ENCODE measurements around the gene NMNAT2. TPM values are rescaled to one million over a fixed set of nuclear protein-coding genes. Genes with fewer than 3 reads are reported as not detected.

NMNAT2 gene
- total RNA-seq, 1 experiment from 2014 or later = 4.7 TPM

DNA sequence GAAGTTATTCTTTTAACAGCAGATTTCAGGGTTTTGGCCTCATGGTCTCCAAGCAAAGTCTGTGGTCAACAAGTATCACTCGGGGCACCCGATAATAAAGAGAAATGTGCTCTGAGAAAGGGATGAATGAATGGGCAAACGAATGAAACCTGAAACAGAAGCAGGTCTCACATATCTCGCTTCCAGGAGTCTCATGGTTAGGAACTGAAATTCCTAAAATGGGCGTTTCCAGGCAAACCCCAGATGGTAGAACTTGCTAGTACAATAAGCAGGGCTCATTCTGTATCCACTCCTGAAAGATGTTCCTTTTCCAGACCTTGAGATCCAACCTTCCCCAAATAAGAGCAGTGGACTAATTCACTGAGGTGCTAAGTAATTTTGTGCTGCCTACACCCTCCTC lies 144.9 kb downstream of the NMNAT2 start:
- ChIA-PET CTCF (interaction anchor here (0.6 to 1.8 kb wide), 5 partner anchors 9 to 330 kb away, joined by 3 to 6 read pairs (median 3); no protein-coding TSS in a partner anchor), POLR2A (interaction anchor here (0.7 to 2.9 kb wide), 5 partner anchors 7 to 93 kb away, joined by 3 to 15 read pairs (median 4); no protein-coding TSS in a partner anchor)
- H3K36me3 Mint-ChIP-seq (ENCODE audit: insufficient read depth, unreplicated experiment) = no peaks in the 10 kb centered on the region
- peak; percentile 50 for DNase-seq (ENCODE audit: unreplicated experiment)
- H3K9me3 Mint-ChIP-seq (ENCODE audit: unreplicated experiment) = no peaks in the 10 kb centered on the region
- no TSS peak for BruUV-seq (replicated peaks)
- H3K4me3 Mint-ChIP-seq (ENCODE audit: unreplicated experiment) = no peak overlapping the region
- H3K4me1 Mint-ChIP-seq (ENCODE audit: insufficient read depth, unreplicated experiment) = peaks cover 50% of the 10 kb centered on the region
- no peaks in the 10 kb centered on the region for H3K27me3 Mint-ChIP-seq (ENCODE audit: insufficient read depth, unreplicated experiment)
- TF ChIP-seq, protein P1, sequence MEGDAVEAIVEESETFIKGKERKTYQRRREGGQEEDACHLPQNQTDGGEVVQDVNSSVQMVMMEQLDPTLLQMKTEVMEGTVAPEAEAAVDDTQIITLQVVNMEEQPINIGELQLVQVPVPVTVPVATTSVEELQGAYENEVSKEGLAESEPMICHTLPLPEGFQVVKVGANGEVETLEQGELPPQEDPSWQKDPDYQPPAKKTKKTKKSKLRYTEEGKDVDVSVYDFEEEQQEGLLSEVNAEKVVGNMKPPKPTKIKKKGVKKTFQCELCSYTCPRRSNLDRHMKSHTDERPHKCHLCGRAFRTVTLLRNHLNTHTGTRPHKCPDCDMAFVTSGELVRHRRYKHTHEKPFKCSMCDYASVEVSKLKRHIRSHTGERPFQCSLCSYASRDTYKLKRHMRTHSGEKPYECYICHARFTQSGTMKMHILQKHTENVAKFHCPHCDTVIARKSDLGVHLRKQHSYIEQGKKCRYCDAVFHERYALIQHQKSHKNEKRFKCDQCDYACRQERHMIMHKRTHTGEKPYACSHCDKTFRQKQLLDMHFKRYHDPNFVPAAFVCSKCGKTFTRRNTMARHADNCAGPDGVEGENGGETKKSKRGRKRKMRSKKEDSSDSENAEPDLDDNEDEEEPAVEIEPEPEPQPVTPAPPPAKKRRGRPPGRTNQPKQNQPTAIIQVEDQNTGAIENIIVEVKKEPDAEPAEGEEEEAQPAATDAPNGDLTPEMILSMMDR (IDR thresholded peaks at IDR 0.05; ENCODE audit: unreplicated experiment) = no peak
- intact Hi-C loops (cut with micrococcal nuclease) = no loop called here
- peak overlapping the region; percentile 90 for H3K27ac Mint-ChIP-seq (ENCODE audit: low read depth, unreplicated experiment)

DNA sequence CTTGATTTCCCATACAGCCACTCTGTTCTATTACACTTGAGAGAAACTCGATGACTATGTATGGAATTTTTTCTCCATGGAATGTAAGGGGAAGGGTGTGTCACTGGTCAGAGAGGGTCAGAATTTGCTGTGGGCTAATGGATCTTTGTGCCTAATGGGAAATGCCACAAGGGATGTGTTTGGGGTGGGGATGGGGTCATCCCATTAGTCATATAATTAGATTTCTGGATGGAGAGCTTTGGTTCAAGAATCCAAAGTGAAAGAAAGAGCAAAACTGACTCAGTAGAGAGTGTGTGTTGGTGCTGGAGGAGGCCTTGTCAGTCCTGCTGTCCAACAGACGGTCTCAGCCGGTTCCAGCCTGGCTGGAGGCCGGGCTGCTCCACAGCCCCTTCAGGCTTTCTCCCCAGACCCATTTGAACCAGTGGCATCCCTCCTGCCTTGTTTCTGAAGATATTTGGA lies 145.8 kb downstream of the NMNAT2 start:
- ChIA-PET POLR2A (interaction anchor here (0.7 to 2.9 kb wide), 10 partner anchors 8 to 378 kb away, joined by 3 to 15 read pairs (median 4); no protein-coding TSS in a partner anchor), CTCF (interaction anchor here (0.6 to 1.8 kb wide), 8 partner anchors 10 to 366 kb away, joined by 3 to 7 read pairs (median 4); no protein-coding TSS in a partner anchor)
- no peaks in the 10 kb centered on the region for H3K9me3 Mint-ChIP-seq (ENCODE audit: unreplicated experiment)
- H3K36me3 Mint-ChIP-seq (ENCODE audit: insufficient read depth, unreplicated experiment) = no peaks in the 10 kb centered on the region
- BruUV-seq (replicated peaks) = no TSS peak
- intact Hi-C loops (cut with micrococcal nuclease) = no loop called here
- TF ChIP-seq, protein P1 (IDR thresholded peaks at IDR 0.05; ENCODE audit: unreplicated experiment) = no peak
- H3K4me1 Mint-ChIP-seq (ENCODE audit: insufficient read depth, unreplicated experiment) = peaks cover 50% of the 10 kb centered on the region
- H3K27me3 Mint-ChIP-seq (ENCODE audit: insufficient read depth, unreplicated experiment) = no peaks in the 10 kb centered on the region
- peak overlapping the region; percentile 90 for H3K27ac Mint-ChIP-seq (ENCODE audit: low read depth, unreplicated experiment)
- peak; percentile 63 for DNase-seq (ENCODE audit: unreplicated experiment)
- no peak overlapping the region for H3K4me3 Mint-ChIP-seq (ENCODE audit: unreplicated experiment)

DNA sequence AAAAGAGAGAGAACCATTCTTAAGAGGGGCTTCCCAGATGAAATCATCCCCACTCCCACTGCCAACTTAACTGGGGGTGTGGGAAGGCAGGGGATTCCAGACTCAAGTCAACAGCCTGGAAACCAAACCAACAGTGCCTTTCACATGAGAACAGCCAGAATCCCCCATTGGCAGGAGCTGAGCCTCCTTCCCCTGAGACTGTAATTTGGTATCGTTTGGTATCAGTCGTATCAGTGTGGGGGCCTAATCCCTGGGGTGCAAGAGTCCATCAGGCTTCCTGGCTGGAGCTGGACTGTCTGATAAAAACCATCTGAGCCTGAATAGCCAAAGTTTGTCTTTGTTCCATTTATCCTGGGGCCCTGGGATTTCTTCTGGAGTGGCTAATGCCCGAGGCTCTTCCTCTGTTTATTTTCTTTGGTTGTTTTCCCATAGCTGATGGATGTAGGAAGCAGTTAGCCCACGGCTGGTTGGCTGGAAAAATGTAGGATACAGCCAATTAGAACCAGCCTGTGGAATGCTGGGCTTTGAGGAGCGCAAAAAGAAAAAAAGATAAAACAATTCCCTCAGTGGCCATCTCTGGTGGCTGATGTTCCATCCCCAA lies 147.5 kb downstream of the NMNAT2 start:
- Mint-ChIP-seq H3K4me3 (ENCODE audit: unreplicated experiment) (no peak overlapping the region), H3K4me1 (ENCODE audit: insufficient read depth, unreplicated experiment) (peaks cover 59% of the 10 kb centered on the region), H3K27me3 (ENCODE audit: insufficient read depth, unreplicated experiment) (no peaks in the 10 kb centered on the region), H3K36me3 (ENCODE audit: insufficient read depth, unreplicated experiment) (no peaks in the 10 kb centered on the region), H3K9me3 (ENCODE audit: unreplicated experiment) (no peaks in the 10 kb centered on the region), H3K27ac (ENCODE audit: low read depth, unreplicated experiment) (peak overlapping the region; percentile 90)
- CTCF ChIA-PET = interaction anchor here (0.5 to 11.9 kb wide), 6 partner anchors 9 to 86 kb away, joined by 3 to 101 read pairs (median 4); no protein-coding TSS in a partner anchor
- POLR2A ChIA-PET = interaction anchor here (0.6 to 2.9 kb wide), 10 partner anchors 9 to 962 kb away, joined by 3 to 15 read pairs (median 4); no protein-coding TSS in a partner anchor
- peak; percentile 94 for DNase-seq (ENCODE audit: unreplicated experiment)
- intact Hi-C loops (cut with micrococcal nuclease) = no loop called here
- no TSS peak for BruUV-seq (replicated peaks)
- TF ChIP-seq, protein P1 (IDR thresholded peaks at IDR 0.05; ENCODE audit: unreplicated experiment) = no peak

DNA sequence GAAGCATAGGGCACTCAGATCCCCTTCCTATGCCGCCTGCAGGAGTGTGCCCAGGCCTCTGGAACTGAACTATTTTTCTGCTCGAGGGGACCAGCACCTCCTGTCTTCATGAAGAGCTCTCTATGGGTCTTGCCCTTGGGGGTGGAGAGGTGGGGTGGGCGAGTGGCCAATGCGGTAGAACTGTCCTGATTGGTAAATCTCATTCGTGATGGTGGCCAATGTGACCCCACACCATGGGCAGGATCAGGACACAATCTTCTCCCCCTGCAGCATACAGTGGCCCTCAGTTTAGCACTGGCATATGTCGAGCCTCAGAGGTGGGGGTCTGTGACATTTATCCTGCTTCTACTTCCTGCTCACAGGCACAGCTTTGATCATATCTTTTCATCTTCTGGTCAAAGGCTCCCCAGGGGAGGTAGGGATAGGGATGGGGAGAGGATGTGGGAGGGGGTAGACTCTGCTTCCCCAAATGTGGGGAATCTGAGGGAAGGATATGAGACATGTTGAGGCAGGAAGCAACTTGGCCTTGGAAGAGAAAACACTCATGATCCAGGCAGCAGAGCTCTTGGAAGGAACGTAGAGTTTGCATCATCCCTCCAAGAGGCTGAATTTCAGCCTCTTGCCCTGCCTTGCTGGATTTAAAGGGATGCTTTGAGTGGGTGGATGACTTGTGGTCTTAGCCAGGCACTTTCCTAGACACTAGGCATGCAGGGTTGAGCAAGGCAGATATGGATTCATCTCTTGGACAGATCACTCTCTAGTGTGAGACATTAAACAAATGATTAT lies 150.3 kb downstream of the NMNAT2 start:
- DNase-seq (ENCODE audit: unreplicated experiment) = peak; percentile 98
- TF ChIP-seq, protein P1 (IDR thresholded peaks at IDR 0.05; ENCODE audit: unreplicated experiment) = no peak
- Mint-ChIP-seq H3K4me1 (ENCODE audit: insufficient read depth, unreplicated experiment) (peaks cover 47% of the 10 kb centered on the region), H3K27ac (ENCODE audit: low read depth, unreplicated experiment) (peak overlapping the region; percentile 89), H3K27me3 (ENCODE audit: insufficient read depth, unreplicated experiment) (no peaks in the 10 kb centered on the region), H3K4me3 (ENCODE audit: unreplicated experiment) (no peak overlapping the region), H3K36me3 (ENCODE audit: insufficient read depth, unreplicated experiment) (no peaks in the 10 kb centered on the region), H3K9me3 (ENCODE audit: unreplicated experiment) (no peaks in the 10 kb centered on the region)
- CTCF ChIA-PET = interaction anchor here (1.2 to 11.9 kb wide), 5 partner anchors 12 to 305 kb away, joined by 4 to 101 read pairs (median 4); no protein-coding TSS in a partner anchor
- POLR2A ChIA-PET = interaction anchor here (0.7 to 4.2 kb wide), 12 partner anchors 11 to 366 kb away, joined by 3 to 42 read pairs (median 4); no protein-coding TSS in a partner anchor
- BruUV-seq (replicated peaks) = no TSS peak
- intact Hi-C loops (cut with micrococcal nuclease) = loop anchor here (1.0 kb wide), 1 partner anchor 34 kb away; no protein-coding TSS in a partner anchor

Data from MCF 10A (cell line).